Stimulated activated CD8-positive, alpha-beta memory T cell treated with anti-CD3 and anti-CD28 coated beads, Interleukin-7, amount 100 ng/mL, for 1 hour (primary cell): ENCODE data around the gene PCDHGB3.

ENCODE experiments used
- DNase-seq, 2 donors: peaks; one replicate each; pipeline ENCODE4 v3.0.0-alpha.2; 2020; ENCODE audit warnings: low read depth in 2 of 2

PCDHGB3 gene

DNA sequence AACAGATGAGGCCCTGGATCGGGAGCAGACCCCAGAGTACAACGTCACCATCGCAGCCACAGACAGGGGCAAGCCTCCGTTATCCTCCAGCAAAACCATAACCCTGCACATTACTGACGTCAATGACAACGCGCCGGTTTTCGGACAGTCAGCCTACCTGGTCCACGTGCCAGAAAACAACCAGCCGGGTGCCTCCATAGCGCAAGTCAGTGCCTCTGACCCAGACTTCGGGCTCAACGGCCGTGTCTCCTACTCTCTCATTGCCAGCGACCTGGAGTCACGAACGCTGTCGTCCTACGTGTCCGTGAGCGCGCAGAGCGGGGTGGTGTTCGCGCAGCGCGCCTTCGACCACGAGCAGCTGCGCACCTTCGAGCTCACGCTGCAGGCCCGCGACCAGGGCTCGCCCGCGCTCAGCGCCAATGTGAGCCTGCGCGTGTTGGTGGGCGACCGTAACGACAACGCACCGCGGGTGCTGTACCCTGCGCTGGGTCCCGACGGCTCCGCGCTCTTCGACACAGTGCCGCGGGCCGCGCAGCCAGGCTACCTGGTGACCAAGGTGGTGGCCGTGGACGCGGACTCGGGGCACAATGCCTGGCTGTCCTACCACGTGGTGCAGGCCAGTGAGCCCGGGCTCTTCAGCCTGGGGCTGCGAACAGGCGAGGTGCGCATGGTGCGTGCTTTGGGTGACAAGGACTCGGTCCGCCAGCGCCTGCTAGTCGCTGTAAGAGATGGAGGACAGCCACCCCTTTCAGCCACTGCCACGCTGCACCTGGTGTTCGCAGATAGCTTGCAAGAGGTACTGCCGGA is 49.2 kb downstream of the PCDHGB3 start:
- no peak for DNase-seq

DNA sequence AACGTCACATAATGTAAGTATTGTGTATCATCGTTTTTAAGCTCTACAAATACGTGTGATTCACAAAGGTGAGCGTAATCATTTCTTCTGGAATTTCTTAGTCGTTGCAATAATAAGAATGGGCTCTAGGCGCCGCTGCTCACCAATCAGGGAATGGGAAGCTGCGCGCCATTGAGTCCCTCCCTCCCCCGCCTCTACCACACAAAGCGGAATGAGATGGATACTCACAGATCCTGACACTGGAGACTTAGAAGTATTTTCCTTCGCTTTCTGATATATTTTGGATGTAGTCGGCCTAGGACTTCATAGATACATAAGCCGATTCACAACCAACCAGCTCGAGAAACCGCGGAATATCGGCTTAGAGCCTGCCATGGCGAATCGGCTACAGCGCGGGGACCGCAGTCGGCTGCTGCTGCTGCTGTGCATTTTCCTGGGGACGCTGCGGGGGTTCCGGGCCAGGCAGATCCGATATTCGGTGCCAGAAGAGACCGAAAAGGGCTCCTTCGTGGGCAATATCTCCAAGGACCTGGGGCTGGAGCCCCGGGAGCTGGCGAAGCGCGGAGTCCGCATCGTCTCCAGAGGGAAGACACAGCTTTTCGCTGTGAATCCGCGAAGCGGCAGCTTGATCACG is 50.9 kb downstream of the PCDHGB3 start, which contains the start of gene PCDHGA11:
PCDHGA11 (plus strand) TSS at position 197 of the 634 bp plus-strand sequence; CDS start at position 374, 177 bp downstream.
- no peak for DNase-seq

DNA sequence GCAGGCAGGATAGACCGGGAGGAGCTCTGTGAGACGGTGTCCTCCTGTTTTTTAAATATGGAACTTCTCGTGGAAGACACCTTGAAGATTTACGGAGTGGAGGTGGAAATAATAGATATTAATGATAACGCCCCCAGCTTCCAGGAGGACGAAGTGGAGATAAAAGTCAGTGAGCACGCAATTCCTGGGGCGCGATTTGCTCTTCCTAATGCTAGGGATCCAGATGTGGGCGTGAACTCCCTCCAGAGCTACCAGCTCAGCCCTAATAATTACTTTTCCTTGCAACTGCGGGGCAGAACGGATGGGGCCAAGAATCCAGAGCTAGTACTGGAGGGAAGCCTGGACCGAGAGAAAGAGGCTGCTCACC is 51.4 kb downstream of the PCDHGB3 start:
- DNase-seq, result no peak
